ENCODE results near the gene ALDH8A1. TPM values are rescaled to one million over a fixed set of nuclear protein-coding genes. Genes with fewer than 3 reads are reported as not detected.

ALDH8A1 gene
- total RNA-seq, 1 donor: not detected

- no peak for TF ChIP-seq CTCF (IDR thresholded peaks at IDR 0.05; ENCODE audit: insufficient read depth, low read depth, low read length)
- no peak overlapping the region for H3K4me3 ChIP-seq (ENCODE audit: low read depth, low read length)
- no peak for DNase-seq (ENCODE audit: low read depth)
Measured at GRCh38 chr6:134921276-134921675, 28.6 kb downstream of the ALDH8A1 start.

DNA sequence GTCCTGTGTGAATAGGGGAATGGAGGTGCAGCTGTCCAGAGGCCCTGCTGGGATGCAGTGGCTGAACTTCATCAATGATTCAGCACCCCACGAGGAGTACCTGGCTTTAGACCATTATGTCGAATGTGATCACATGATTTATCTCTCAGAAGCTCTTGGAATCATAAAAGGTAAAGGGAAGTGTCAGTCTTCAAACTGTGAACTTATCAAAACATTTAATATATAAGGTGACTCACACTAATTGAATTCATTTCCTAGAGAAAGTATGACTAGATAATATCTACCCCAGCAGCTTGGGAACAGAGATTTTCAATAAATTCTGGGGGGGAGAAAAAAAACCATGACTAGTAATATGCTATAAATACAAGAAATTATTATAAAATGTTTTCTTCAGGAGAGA lies 29.5 kb downstream of the ALDH8A1 start:
- no peak for DNase-seq (ENCODE audit: low read depth)
- H3K4me3 ChIP-seq (ENCODE audit: low read depth, low read length): no peak overlapping the region
- TF ChIP-seq CTCF (IDR thresholded peaks at IDR 0.05; ENCODE audit: insufficient read depth, low read depth, low read length): no peak

DNA sequence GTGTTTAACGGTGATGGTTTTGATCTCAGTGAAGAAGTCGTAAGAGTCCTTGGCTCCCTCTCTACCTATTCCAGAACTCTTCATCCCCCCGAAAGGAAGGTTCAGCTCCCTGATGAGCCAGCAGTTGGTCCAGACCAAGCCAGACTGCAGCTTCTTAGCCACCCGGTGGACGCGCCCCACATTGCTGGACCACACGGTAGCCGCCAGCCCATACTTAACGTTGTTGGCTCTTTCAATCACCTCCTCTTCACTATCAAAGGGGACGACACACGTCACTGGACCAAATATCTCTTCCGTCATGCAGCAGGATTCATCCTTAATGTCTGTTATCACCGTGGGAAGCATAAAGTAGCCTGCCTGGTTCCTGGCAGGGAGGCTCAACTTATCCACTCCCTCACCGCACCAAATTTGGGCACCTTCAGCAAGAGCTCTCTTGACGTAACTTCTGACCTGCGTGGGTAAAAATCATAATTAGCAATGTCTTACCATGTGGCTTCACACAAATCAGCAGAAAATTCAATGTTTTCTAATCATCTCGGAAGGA lies 31.4 kb downstream of the ALDH8A1 start:
- TF ChIP-seq CTCF (IDR thresholded peaks at IDR 0.05; ENCODE audit: insufficient read depth, low read depth, low read length): peak; percentile 9
- H3K4me3 ChIP-seq (ENCODE audit: low read depth, low read length): no peak overlapping the region
- no peak for DNase-seq (ENCODE audit: low read depth)

- DNase-seq (ENCODE audit: low read depth): peak; percentile 54
Measured at GRCh38 chr6:134911547-134911946, 38.4 kb downstream of the ALDH8A1 start.

GRCh38 chr6:134910593-134910935 lies 39.3 kb downstream of the ALDH8A1 start:
- DNase-seq (ENCODE audit: low read depth): no peak
- no peak for TF ChIP-seq CTCF (IDR thresholded peaks at IDR 0.05; ENCODE audit: insufficient read depth, low read depth, low read length)

More at GRCh38 chr6:134911547-134911946, 38.4 kb downstream of the ALDH8A1 start:
- no peak overlapping the region for H3K4me3 ChIP-seq (ENCODE audit: low read depth, low read length)
- TF ChIP-seq CTCF (IDR thresholded peaks at IDR 0.05; ENCODE audit: insufficient read depth, low read depth, low read length): no peak

GRCh38 chr6:134909701-134910592 lies 40.0 kb downstream of the ALDH8A1 start:
- TF ChIP-seq CTCF (IDR thresholded peaks at IDR 0.05; ENCODE audit: insufficient read depth, low read depth, low read length): no peak
- DNase-seq (ENCODE audit: low read depth): no peak
- no peak overlapping the region for H3K4me3 ChIP-seq (ENCODE audit: low read depth, low read length)

More at GRCh38 chr6:134910593-134910935, 39.3 kb downstream of the ALDH8A1 start:
- H3K4me3 ChIP-seq (ENCODE audit: low read depth, low read length): no peak overlapping the region
